Central memory CD8-positive, alpha-beta T cell (primary cell): Measurements from ENCODE around the gene DHPS.
"Not testable (repeated sequence)": the region's sequence is repeated elsewhere in the genome, so short reads cannot be mapped to it uniquely, and the experiment has no call there.

Experiments used
- ATAC-seq: fragments of 150-1000 bp; cut with Tn5 transposase; replicated peaks from 2 replicates; pipeline ENCODE4 v1.10.0; 2022; ENCODE audit warnings: mild to moderate bottlenecking, moderate FRiP score, moderate number of reproducible peaks; ENCODE audit not compliant: poor library complexity, severe bottlenecking; ENCODE audit errors: extremely low read depth
- DNase-seq, 2 donors: peaks; one replicate each; pipeline ENCODE4 v3.0.0; 2021; ENCODE audit warnings: low spot score in 2 of 2
- H3K27ac Mint-ChIP-seq: one replicate; pipeline ENCODE4 v1.8.0; 2022; ENCODE audit warnings: low read depth, mild to moderate bottlenecking, moderate library complexity, mixed read lengths
- H3K27me3 Mint-ChIP-seq: one replicate; pipeline ENCODE4 v1.8.0; 2022; ENCODE audit warnings: mixed read lengths
- H3K36me3 Mint-ChIP-seq: one replicate; pipeline ENCODE4 v1.8.0; 2022; ENCODE audit warnings: mild to moderate bottlenecking, moderate library complexity, mixed read lengths; ENCODE audit not compliant: insufficient read depth
- H3K4me1 Mint-ChIP-seq: one replicate; pipeline ENCODE4 v1.8.0; 2022; ENCODE audit warnings: mixed read lengths
- H3K4me3 Mint-ChIP-seq: one replicate; pipeline ENCODE4 v1.8.0; 2022; ENCODE audit warnings: mild to moderate bottlenecking, moderate library complexity, mixed read lengths
- H3K9me3 Mint-ChIP-seq: one replicate; pipeline ENCODE4 v1.8.0; 2022; ENCODE audit warnings: mixed read lengths

The DHPS gene

GRCh38 chr19:12698138-12698537, 16.5 kb upstream of the DHPS start:
- H3K27me3 Mint-ChIP-seq = no peaks in the 10 kb centered on the region
- DNase-seq (no peak), ATAC-seq (no peak)
- peaks cover 11% of the 10 kb centered on the region for H3K36me3 Mint-ChIP-seq
- no peaks in the 10 kb centered on the region for H3K9me3 Mint-ChIP-seq
- H3K4me3 Mint-ChIP-seq = peak overlapping the region; percentile 52
- H3K4me1 Mint-ChIP-seq = peaks cover 6% of the 10 kb centered on the region
- no peak overlapping the region for H3K27ac Mint-ChIP-seq

- not testable (repeated sequence) for DNase-seq, H3K27ac Mint-ChIP-seq, H3K4me1 Mint-ChIP-seq, H3K27me3 Mint-ChIP-seq, H3K36me3 Mint-ChIP-seq, ATAC-seq, H3K9me3 Mint-ChIP-seq
- H3K4me3 Mint-ChIP-seq = peak overlapping the region; percentile 27
These were observed 15.7 kb upstream of the DHPS start for GRCh38 chr19:12697425-12697824.

GRCh38 chr19:12696366-12697335, 15.0 kb upstream of the DHPS start, which contains the start of gene FBXW9:
Gene FBXW9 (minus strand): TSS chr19:12696631. CDS start chr19:12696581, 50 bp downstream.
- Mint-ChIP-seq H3K27ac (peak within 1 kb of the TSS; percentile 89), H3K9me3 (no peaks in the 10 kb centered on the region), H3K4me1 (peaks cover 6% of the 10 kb centered on the region), H3K36me3 (peaks cover 6% of the 10 kb centered on the region), H3K4me3 (peak within 1 kb of the TSS; percentile 82), H3K27me3 (no peaks in the 10 kb centered on the region)
- DNase-seq = peak; percentile 95 to 99
- peak; percentile 97 for ATAC-seq

GRCh38 chr19:12695997-12696365, 14.3 kb upstream of the DHPS start:
- ATAC-seq (no peak), DNase-seq (no peak)
- peak overlapping the region; percentile 89 for H3K27ac Mint-ChIP-seq

GRCh38 chr19:12695514-12695913, 13.8 kb upstream of the DHPS start:
- ATAC-seq (no peak), DNase-seq (no peak)
- H3K4me1 Mint-ChIP-seq = peaks cover 6% of the 10 kb centered on the region
- peak overlapping the region; percentile 82 for H3K4me3 Mint-ChIP-seq
- H3K27ac Mint-ChIP-seq = no peak overlapping the region
- H3K9me3 Mint-ChIP-seq = no peaks in the 10 kb centered on the region
- H3K36me3 Mint-ChIP-seq = peaks cover 5% of the 10 kb centered on the region
- H3K27me3 Mint-ChIP-seq = no peaks in the 10 kb centered on the region

More at GRCh38 chr19:12695997-12696365, 14.3 kb upstream of the DHPS start:
- Mint-ChIP-seq H3K4me3 (peak overlapping the region; percentile 82), H3K9me3 (no peaks in the 10 kb centered on the region), H3K36me3 (peaks cover 5% of the 10 kb centered on the region), H3K27me3 (no peaks in the 10 kb centered on the region), H3K4me1 (peaks cover 6% of the 10 kb centered on the region)

GRCh38 chr19:12695096-12695495, 13.4 kb upstream of the DHPS start:
- Mint-ChIP-seq H3K27me3 (no peaks in the 10 kb centered on the region), H3K9me3 (no peaks in the 10 kb centered on the region), H3K27ac (no peak overlapping the region), H3K4me1 (peaks cover 6% of the 10 kb centered on the region), H3K4me3 (no peak overlapping the region), H3K36me3 (peaks cover 5% of the 10 kb centered on the region)
- no peak for ATAC-seq
- DNase-seq = no peak

- H3K36me3 Mint-ChIP-seq = peaks cover 5% of the 10 kb centered on the region
- DNase-seq = no peak
- H3K4me1 Mint-ChIP-seq = peaks cover 6% of the 10 kb centered on the region
- H3K4me3 Mint-ChIP-seq = no peak overlapping the region
- H3K27ac Mint-ChIP-seq = no peak overlapping the region
- no peaks in the 10 kb centered on the region for H3K27me3 Mint-ChIP-seq
- ATAC-seq = no peak
- no peaks in the 10 kb centered on the region for H3K9me3 Mint-ChIP-seq
These were observed 13.0 kb upstream of the DHPS start for GRCh38 chr19:12694641-12695040.

- Mint-ChIP-seq H3K27ac (no peak overlapping the region), H3K27me3 (no peaks in the 10 kb centered on the region), H3K4me1 (peaks cover 1% of the 10 kb centered on the region), H3K4me3 (no peak overlapping the region), H3K36me3 (peaks cover 4% of the 10 kb centered on the region), H3K9me3 (no peaks in the 10 kb centered on the region)
- ATAC-seq (no peak), DNase-seq (no peak)
These were observed 11.3 kb upstream of the DHPS start for GRCh38 chr19:12692960-12693359.

- DNase-seq (no peak), ATAC-seq (no peak)
- no peak overlapping the region for H3K4me3 Mint-ChIP-seq
- no peaks in the 10 kb centered on the region for H3K4me1 Mint-ChIP-seq
- no peaks in the 10 kb centered on the region for H3K36me3 Mint-ChIP-seq
- no peak overlapping the region for H3K27ac Mint-ChIP-seq
- H3K27me3 Mint-ChIP-seq = no peaks in the 10 kb centered on the region
- no peaks in the 10 kb centered on the region for H3K9me3 Mint-ChIP-seq
These were observed 8.0 kb upstream of the DHPS start for GRCh38 chr19:12689581-12690216.

GRCh38 chr19:12689012-12689411, 7.3 kb upstream of the DHPS start:
- no peaks in the 10 kb centered on the region for H3K4me1 Mint-ChIP-seq
- H3K9me3 Mint-ChIP-seq = no peaks in the 10 kb centered on the region
- H3K27me3 Mint-ChIP-seq = no peaks in the 10 kb centered on the region
- H3K36me3 Mint-ChIP-seq = peaks cover 2% of the 10 kb centered on the region
- no peak overlapping the region for H3K27ac Mint-ChIP-seq
- DNase-seq = no peak
- no peak overlapping the region for H3K4me3 Mint-ChIP-seq
- ATAC-seq = no peak

- ATAC-seq (no peak), DNase-seq (no peak)
- Mint-ChIP-seq H3K36me3 (peaks cover 7% of the 10 kb centered on the region), H3K27me3 (no peaks in the 10 kb centered on the region), H3K27ac (no peak within 1 kb of the TSS), H3K4me1 (no peaks in the 10 kb centered on the region), H3K4me3 (no peak within 1 kb of the TSS), H3K9me3 (no peaks in the 10 kb centered on the region)
These were observed 6.0 kb upstream of the DHPS start, which contains the start of gene GNG14 for GRCh38 chr19:12687496-12688196. Gene GNG14 (plus strand): TSS chr19:12687998. CDS start chr19:12688049, 51 bp downstream.

- Mint-ChIP-seq H3K36me3 (peaks cover 18% of the 10 kb centered on the region), H3K4me1 (peaks cover 8% of the 10 kb centered on the region), H3K27ac (no peak overlapping the region), H3K4me3 (no peak overlapping the region), H3K27me3 (no peaks in the 10 kb centered on the region), H3K9me3 (no peaks in the 10 kb centered on the region)
- ATAC-seq = no peak
- DNase-seq = no peak
These were observed 4.2 kb upstream of the DHPS start for GRCh38 chr19:12685831-12686230.
